Right atrium auricular region (tissue), 2 donors: Measurements from ENCODE around the gene TUBGCP6. TPM values are rescaled to one million over a fixed set of nuclear protein-coding genes. Genes with fewer than 3 reads are reported as not detected.
"Not testable (repeated sequence)": the region's sequence is repeated elsewhere in the genome, so short reads cannot be mapped to it uniquely, and the experiment has no call there.

Experiments
- DNase-seq: peaks from one replicate; pipeline ENCODE4 v3.0.0-alpha.2; 2019; ENCODE audit warnings: low spot score
- H3K27ac ChIP-seq, 2 donors: fragments of 200-600 bp; sonication (generic); 1 replicate in 1 of 2; 2 replicates in 1 of 2; pipeline ENCODE4 v1.5.1; 2016 to 2019
- H3K27me3 ChIP-seq, 2 donors: fragments of 200-600 bp; sonication (generic); one replicate each; pipeline versions ENCODE4 v1.5.1 to v1.6.0; 2017 to 2019
- H3K36me3 ChIP-seq: fragments of 200-600 bp; sonication (generic); one replicate; pipeline ENCODE4 v1.5.1; 2016
- H3K4me1 ChIP-seq, 2 donors: fragments of 200-600 bp; sonication (generic); one replicate each; pipeline versions ENCODE4 v1.5.1 to v1.6.0; 2017 to 2019
- H3K4me3 ChIP-seq, 2 donors: fragments of 200-600 bp; sonication (generic); 1 replicate in 1 of 2; 2 replicates in 1 of 2; pipeline ENCODE4 v1.5.1; 2017 to 2019; ENCODE audit warnings: mild to moderate bottlenecking in 1 of 2, moderate library complexity in 1 of 2
- H3K9me3 ChIP-seq, 2 donors: fragments of 200-600 bp; sonication (generic); one replicate each; pipeline ENCODE4 v1.5.1; 2019
- CTCF ChIP-seq, 2 donors: fragments of 200-600 bp; sonication (generic); IDR thresholded peaks; one replicate each; pipeline ENCODE4 v1.5.1; 2019; ENCODE audit warnings: antibody characterized with exemption in 2 of 2
- total RNA-seq, 2 donors: library from RNA; depleted of rRNA; stranded (reverse); fragments of >200 nt; gene quantifications; one replicate each; pipeline ENCODE4 v1.1.0, GENCODE V29; 2016

TUBGCP6 gene
- total RNA-seq, 2 donors from 2014 or later, result 19.5 to 22.1 TPM

DNA sequence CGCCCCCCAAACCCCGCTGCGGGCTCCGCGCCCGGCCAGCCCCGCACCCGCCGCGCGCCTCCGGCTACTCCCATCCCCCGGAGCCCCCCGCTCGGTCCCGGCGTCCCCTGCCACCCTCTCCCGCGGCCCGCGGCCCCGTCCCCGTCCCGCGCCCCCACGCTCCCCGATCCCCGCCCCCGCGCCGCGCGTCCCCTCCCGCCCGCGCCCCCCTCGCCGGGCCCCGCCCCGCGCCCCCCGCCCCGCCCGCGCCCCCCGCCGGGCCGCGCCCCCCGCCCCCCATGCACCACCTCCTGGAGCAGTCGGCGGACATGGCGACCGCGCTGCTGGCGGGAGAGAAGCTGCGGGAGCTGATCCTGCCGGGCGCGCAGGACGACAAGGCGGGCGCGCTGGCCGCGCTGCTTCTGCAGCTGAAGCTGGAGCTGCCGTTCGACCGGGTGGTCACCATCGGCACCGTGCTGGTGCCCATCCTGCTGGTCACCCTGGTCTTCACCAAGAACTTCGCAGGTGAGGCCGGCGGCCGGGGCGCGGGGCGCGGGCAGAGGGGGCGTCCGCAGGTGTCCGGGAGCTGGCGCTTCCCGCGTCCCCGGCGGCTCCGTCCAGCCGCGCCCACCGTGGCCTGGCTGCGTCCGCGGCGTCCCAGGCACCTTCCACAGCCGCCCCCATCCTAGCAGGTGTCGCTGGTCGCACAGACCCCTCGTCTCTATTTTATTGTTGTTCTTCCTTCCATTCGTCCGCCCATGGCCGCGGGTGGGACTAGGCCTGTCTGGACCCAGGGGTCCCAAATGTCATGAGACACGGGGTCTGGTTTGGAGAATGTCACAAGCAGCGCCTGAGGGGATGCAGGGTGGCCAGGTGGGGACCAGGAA is 74.1 kb downstream of the TUBGCP6 start, which contains the start of gene PANX2:
TSS of gene PANX2 (plus strand) at position 279 of the 866 bp plus-strand sequence. CDS start at position 279, 0 bp downstream.
- no peak for DNase-seq
- H3K27ac ChIP-seq, result no peak within 1 kb of the TSS
- H3K4me1 ChIP-seq, result peaks cover 0 to 22% of the 10 kb centered on the region in 2 donors
- peak within 1 kb of the TSS; percentile 40 to 56 for H3K4me3 ChIP-seq
- TF ChIP-seq CTCF (IDR thresholded peaks at IDR 0.05), result no peak
- H3K9me3 ChIP-seq, result no peaks in the 10 kb centered on the region
- H3K27me3 ChIP-seq, result no peaks in the 10 kb centered on the region
- H3K36me3 ChIP-seq, result no peaks in the 10 kb centered on the region

DNA sequence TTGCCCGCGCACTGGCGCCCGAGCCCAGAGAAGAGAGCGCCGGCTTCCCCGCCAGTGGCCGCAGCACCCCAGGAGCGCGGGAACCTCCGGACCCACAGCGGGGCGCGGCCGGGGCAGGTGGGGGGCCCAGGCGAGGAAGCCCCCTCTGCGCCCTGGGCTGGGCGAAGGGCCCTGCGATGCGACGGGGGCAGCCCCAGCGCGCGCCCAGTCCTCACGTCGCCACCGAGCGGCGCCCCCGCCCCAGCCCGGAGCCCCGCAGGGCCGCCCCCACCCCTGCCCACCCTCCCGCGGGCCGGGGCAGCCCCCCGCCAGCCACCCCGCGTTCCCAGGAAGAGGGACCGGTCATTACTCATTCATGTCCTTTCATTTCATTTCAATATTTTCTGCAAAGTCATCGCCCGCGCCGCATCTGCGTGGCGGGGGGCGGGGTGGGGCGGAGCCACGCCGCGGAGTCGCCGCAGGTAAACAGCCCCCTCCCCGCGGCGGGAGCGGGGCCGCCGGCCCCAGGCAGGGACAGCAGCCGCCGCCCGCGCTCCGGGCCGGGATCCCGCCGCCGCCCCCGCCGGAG is 75.0 kb downstream of the TUBGCP6 start:
- Histone ChIP-seq H3K36me3 (no peaks in the 10 kb centered on the region), H3K4me3 (peak overlapping the region; percentile 40 to 56), H3K27me3 (no peaks in the 10 kb centered on the region), H3K27ac (no peak overlapping the region), H3K4me1 (peaks cover 0 to 22% of the 10 kb centered on the region in 2 donors), H3K9me3 (no peaks in the 10 kb centered on the region)
- no peak for DNase-seq
- TF ChIP-seq CTCF (IDR thresholded peaks at IDR 0.05), result no peak

DNA sequence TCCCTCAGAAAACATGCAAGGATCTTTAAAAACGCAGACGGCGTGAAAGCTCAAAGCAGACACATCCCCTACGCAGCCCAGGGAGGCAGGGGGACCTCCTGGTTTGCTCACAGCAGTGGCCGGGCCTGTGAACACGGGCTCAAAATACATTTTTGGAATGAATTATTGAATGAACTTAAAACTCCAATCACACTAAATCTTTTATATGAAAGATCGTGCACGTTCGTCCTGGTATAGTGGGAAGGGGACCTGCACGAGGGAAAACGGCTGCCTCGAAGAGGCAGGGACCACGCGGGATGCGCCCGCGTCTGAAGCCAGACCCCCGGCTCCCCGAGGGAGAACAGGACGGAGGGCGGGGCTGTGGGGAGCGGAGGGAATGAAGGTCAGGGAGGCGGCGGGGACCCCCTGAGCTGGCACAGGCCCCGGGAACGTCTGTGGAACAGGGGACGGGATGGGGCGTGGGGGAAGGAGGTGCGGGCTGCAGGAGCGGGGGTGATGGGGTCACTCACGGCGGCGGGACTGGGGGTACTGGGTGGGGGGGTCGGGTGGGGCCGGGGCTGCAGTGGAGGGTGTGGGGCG is 75.6 kb downstream of the TUBGCP6 start:
- no peaks in the 10 kb centered on the region for H3K9me3 ChIP-seq
- H3K27ac ChIP-seq, result no peak overlapping the region
- H3K4me1 ChIP-seq, result peaks cover 0 to 22% of the 10 kb centered on the region in 2 donors
- no peaks in the 10 kb centered on the region for H3K36me3 ChIP-seq
- DNase-seq, result no peak
- H3K4me3 ChIP-seq, result peak overlapping the region; percentile 40 to 56
- no peak for TF ChIP-seq CTCF (IDR thresholded peaks at IDR 0.05)
- H3K27me3 ChIP-seq, result no peaks in the 10 kb centered on the region

- DNase-seq, H3K9me3 ChIP-seq, H3K27ac ChIP-seq, H3K27me3 ChIP-seq, H3K4me3 ChIP-seq, H3K36me3 ChIP-seq: not testable (repeated sequence)
- peaks cover 0 to 22% of the 10 kb centered on the region in 2 donors for H3K4me1 ChIP-seq
Observed at GRCh38 chr22:50168490-50169180, 76.2 kb downstream of the TUBGCP6 start.

DNA sequence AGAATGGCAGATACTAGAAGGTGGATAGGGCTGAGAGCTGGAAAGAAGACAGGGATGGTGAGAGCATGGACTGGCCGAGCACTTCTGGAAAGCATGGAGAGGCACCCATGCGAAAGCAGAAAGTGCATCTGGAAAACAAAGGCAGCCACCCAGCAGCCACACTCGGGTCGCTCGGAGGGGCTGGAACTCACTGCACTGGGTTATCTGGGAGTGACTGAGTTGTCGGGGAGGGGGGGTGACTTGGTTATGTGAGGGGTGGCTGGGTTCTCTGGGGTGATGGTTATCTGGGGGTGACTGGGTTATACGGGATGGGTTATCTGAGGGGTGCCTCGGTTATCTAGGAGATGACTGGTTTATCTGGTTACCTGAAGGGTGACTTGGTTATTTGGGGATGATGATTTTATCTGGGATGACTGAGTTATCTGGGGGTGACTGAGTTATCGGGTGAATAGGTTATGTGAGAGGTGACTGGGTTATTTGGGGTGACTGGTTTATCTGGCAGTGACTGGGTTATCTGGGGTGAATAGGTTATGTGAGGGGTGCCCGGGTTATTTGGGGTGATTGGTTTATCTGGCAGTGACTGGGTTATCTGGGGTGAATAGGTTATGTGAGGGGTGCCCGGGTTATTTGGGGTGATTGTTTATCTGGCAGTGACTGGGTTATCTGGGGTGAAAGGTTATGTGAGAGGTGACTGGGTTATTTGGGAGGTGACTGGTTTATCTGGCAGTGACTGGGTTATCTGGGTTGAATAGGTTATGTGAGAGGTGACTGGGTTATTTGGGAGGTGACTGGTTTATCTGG is 76.9 kb downstream of the TUBGCP6 start:
- Histone ChIP-seq H3K36me3 (no peaks in the 10 kb centered on the region), H3K27ac (no peak overlapping the region), H3K27me3 (no peaks in the 10 kb centered on the region), H3K9me3 (no peaks in the 10 kb centered on the region), H3K4me3 (no peak overlapping the region), H3K4me1 (peaks cover 0 to 22% of the 10 kb centered on the region in 2 donors)
- DNase-seq, result no peak
- no peak for TF ChIP-seq CTCF (IDR thresholded peaks at IDR 0.05)

Other genes starting within 250 kb of the TUBGCP6 start
- not detected for gene IL17REL, start 232.3 kb downstream of the TUBGCP6 start, total RNA-seq
- gene TTLL8, start 186.7 kb downstream of the TUBGCP6 start, total RNA-seq, result not detected
- gene MLC1, start 159.6 kb downstream of the TUBGCP6 start, total RNA-seq, result under 1 TPM in 1 of 2 donors, not detected in 1; 0.71 TPM
- gene MOV10L1, start 155.0 kb downstream of the TUBGCP6 start, total RNA-seq, result 1 to 10 TPM in 1 of 2 donors, under 1 TPM in 1; 0.43 to 1.1 TPM
- 1 to 10 TPM in 1 of 2 donors, under 1 TPM in 1; 0.67 to 1.7 TPM for gene PANX2, start 74.3 kb downstream of the TUBGCP6 start, total RNA-seq
- gene TRABD, start 59.1 kb downstream of the TUBGCP6 start, total RNA-seq, result 10 to 100 TPM; 12.3 to 20.0 TPM
- 10 to 100 TPM; 18.0 to 20.0 TPM for gene SELENOO, start 44.0 kb downstream of the TUBGCP6 start, total RNA-seq
- gene HDAC10, start 6.2 kb upstream of the TUBGCP6 start, total RNA-seq, result 1 to 10 TPM; 6.7 to 9.1 TPM
- 10 to 100 TPM in 1 of 2 donors, 1 to 10 TPM in 1; 5.0 to 13.0 TPM for gene MAPK12, start 16.7 kb upstream of the TUBGCP6 start, total RNA-seq
- gene MAPK11, start 25.4 kb upstream of the TUBGCP6 start, total RNA-seq, result 1 to 10 TPM; 3.7 to 4.0 TPM
- gene PLXNB2, start 62.6 kb upstream of the TUBGCP6 start, total RNA-seq, result 10 to 100 TPM; 60.3 to 92.8 TPM
- 1 to 10 TPM in 1 of 2 donors, under 1 TPM in 1; 0.85 to 1.0 TPM for gene DENND6B, start 82.0 kb upstream of the TUBGCP6 start, total RNA-seq
- 10 to 100 TPM; 45.2 to 54.8 TPM for gene PPP6R2, start 98.3 kb upstream of the TUBGCP6 start, total RNA-seq
- gene SBF1, start 230.0 kb upstream of the TUBGCP6 start, total RNA-seq, result 10 to 100 TPM; 41.1 to 57.1 TPM
- gene ADM2, start 236.5 kb upstream of the TUBGCP6 start, total RNA-seq, result under 1 TPM in 1 of 2 donors, not detected in 1; 0.08 TPM
- not detected for gene MIOX, start 241.8 kb upstream of the TUBGCP6 start, total RNA-seq